Stimulated activated CD4-positive, alpha-beta T cell treated with anti-CD3 and anti-CD28 coated beads, TNF-alpha, amount 100 ng/mL, for 4 hours (primary cell): ENCODE measurements around the gene ESRRG.

Experiments
- DNase-seq, 3 experiments: peaks; one replicate each; pipeline ENCODE4 v3.0.0-alpha.2; 2020; ENCODE audit warnings: low read depth in 3 of 3

The ESRRG gene

DNA sequence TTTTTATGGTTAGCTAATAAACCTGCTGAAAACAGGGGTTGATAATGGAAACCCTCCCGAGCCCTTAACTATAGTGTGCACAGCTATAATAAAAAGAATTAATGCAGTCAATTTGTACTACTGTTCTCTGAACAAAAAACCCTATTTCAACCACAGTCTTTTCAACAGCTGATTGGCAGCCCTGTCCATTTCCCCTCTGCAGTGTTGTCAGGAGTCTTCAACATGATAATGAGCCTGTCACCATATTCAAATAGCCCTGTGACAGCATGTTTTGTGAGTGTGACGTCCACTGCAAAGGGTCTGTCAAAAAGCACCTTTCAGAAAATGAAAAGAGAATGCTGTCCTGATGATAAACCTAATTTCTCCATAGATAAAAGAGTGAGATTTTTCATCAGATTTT is 92.7 kb downstream of the ESRRG start:
- DNase-seq = no peak

DNA sequence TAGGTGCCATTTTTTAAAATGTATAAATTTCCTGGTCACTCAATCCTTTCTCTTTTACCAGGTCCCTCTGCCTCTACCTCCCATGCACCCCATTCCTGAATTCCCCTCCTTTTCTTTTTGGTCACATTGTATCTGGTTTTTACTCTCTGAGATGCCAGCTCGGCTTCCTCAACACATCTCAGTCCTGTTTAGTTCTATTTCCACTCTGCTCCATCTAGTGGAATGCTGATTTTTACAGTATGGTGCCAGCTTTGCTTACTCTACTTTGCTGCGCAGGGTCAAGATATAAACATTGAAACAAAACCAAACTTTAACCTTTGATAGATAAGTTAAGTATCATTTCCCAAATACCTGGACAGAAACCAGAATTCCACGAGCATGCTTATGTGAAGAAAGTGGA is 96.0 kb downstream of the ESRRG start:
- no peak for DNase-seq

DNA sequence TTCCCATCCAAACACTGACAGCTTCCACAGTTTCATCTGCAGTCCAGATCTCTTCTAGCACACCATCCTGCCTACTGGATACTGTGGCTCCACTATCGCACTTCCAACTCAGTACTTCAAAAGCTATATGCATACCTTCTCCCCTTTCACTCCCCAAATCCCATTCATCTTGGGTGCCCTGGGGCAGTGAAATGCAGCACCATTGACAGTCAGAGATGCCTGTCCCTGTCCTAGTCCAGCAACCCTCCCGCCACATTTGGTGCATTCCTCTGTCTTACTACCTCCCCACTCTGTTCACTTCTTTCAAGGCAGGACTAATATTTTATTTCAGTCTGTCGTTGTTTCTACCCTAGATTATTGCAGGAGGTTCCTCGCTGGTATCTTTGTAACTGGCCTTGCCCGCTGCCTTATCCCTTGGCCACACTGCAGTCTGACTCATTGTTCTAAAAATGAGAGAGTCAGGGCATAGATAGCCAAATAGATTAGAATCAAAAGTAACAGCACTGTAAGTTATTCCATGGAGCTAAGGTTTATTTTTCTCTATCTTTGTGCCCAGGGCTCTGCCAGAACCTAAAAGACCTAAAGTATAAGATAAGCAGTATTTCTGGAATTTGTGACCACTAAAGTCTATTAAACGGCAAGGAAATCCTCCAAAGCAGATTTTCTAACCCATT is 96.7 kb downstream of the ESRRG start:
- DNase-seq = no peak

DNA sequence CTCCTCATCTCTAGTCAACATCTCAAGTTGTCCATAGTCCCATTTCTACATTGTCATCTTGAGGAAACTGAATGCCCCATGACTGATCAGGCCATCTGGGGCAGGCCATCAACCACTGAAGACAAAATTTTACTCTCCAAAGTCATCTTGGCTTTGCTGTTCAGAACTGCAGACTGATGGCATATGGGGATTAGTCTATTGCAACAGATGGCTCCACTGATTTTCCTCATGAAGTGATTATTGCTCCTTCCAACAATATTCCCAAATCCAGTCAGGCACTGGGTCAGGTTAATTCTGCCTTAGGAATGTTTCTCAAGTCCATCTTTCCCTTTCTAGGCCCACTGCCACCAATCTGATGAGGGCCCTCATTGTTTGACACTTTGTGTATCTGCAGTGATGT is 101.7 kb downstream of the ESRRG start:
- no peak for DNase-seq

DNA sequence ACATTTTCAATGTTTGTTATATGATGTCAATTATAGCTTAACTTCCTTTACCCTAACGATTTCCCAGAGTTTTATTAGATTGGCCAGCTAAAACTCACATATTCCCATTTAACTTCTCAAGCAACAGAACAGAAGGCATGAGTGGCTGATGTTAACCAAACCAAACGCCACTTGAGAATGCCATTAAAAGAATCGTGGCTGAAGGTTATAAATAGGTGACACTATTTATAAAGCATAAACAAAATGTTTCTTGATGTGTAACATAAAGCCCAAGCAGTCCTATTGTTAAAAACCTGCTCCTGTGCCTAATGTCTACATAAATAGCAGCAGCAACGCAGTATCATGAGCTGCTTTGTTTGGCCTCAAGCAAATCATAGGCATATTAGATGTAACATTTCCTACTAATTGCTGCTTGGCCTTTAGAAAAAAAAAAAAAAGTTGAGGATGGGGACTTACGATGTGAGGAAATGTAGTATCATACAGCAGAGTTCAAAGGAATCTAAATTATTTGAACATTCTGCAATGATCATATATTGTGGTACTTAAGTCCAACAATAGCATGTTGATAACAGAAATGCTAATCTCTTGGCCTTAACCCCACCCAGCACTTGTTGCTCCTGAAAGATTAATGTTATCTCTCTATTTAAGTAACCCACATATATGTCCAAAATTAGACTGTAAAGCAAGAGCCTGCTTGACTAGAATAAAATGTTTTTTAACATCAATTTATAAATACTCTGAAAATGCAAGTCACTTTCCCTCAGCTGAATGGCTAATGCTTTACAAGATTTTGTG is 106.0 kb downstream of the ESRRG start:
- DNase-seq = no peak

DNA sequence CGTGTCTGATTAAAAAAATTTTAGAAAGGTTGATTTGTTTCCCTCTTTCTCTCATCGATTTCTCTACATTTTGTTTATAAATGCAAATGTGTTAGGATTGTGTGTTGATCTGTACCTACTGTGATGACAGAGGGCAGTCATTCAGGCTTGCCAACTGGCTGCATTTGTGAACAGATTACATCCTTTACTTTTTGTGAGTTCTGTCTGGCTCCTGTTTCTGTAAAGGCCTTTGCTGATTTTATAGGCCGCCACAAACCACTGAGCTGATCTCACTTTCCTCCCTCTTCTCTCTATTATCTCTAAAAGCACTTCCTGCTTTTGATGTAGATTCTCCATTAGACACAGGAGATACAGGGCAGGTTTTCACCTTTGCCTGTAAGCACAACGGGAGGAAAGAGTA is 106.8 kb downstream of the ESRRG start:
- no peak for DNase-seq

DNA sequence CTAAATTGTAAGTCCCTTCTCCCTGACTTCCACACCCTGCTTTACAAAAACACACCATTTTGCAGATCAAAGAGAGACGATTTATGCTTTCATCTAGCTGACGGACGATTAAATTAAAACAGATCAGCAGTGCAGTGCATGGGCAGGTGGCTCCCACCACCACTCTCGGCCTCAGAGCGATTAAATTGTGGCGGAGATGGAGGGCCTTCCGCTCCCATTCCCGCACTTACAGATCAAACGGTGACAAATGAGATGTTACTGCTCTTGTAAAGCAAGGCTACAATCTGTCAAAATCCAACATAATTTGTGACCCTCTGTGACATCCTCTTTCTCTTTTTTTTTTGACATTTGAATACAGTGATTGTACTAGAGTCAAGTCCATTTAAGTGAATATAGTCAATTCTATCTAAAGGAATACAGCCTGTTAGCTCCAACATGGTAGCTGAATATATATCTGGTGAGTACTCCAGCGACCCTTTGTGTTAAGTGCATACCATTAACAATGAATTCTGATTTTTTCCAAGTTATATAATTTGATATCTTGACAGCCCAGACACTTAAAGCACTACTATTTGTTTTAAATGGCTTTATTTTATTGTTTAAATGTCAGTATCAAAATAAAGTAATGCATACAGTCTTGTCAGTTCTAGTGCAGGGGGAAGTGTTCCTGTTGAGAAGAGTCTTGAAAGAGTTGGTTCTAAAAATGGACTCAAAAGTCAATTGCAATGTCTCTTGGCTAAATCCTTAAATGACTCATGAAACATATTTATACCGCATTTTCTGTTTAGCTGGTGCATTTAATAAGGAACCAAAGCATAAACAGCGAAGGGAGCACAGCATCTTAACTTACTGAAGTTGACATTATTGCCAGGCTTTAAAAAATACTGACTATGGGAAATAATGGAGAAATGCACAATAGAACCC is 109.0 kb downstream of the ESRRG start:
- DNase-seq = no peak

DNA sequence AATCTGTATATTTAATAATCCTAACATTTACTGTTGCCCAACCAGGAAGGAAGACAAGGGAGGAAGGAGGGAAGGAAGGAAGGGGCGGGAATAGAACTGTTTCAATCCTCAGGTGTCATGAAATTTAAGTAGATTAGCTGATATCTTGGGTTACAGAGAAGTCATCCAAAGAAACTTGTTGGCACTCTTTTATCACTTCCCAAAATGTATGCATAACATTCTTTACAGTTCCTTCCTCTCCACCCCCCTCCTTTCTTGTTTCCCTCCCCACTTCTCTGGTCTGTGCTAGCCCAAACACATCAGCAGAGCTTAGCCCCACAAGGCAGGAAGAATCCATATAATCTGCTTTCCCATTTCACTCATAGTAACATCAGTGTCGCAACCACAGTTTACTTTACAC is 110.9 kb downstream of the ESRRG start:
- DNase-seq = no peak

DNA sequence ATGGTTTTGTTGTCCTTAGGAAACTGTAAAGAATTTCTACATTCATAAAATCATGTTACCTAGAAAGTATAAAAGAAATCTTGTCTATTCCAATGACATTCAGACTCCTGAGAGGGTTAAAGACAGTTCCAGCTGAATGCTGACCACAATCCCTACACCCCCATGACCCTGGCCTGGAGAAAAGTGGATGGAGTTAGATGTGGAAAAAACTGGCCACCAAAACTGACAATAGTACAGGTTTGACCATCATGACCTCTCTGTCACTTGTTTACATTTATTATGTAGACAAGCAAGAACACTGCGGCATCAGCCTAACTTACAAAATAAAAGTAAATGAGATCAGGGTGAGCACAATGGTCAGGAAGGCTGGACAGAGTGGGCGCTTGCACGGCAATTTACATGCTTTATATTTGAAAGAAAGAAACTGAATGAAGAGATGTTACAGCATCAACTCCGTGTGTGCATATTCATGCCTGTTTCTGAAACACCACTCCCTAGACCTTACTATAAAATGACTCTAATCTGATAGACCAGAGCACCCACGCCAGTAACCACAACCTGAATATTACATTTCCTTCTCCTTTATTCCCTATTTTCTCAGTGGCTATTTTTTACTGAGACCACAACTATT is 116.0 kb downstream of the ESRRG start:
- DNase-seq = no peak

DNA sequence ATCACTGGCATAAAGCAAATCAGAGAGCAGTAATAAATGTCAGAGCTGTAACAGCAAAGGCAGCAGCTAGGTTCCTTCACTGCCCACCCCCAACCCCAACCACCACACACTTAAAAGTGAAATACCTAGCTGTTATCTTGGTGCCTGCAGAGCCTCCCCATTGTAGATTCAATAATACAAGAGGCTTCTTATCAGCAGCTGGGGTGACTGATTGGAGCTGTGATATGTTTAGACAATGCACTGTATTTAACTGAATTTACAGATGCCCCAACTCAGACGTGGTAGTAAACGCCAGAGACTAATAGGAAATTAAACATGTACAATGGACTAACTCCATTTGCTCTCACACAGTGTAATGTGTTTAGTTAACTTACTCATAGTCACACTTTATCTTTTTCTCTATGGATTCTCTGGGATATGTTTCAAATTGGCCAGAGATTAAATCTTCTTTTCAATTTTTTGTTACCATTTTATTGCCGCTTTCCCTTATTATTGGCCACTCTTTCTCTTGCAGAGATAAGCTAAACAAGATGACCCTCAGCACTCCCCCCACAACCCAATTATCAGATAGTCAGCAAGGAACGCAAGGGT is 117.1 kb downstream of the ESRRG start:
- DNase-seq = no peak

DNA sequence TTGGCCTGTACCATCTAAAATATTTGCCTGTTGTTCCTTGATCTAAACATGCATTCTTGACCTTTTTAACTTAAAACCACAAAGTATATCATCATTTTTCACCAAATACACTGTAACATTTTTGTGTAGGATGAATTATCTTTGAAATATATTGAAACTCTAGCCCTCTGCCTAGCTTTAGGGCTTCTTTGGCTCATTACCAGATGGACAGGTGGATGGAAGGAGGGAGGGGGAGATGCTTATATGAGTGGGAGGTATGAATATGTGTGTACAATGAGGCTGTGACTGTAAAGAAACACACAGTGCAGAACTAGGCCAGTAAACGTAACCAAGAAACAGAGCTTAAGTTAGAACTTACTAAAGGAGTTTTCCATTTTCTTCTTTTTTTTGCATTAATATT is 118.5 kb downstream of the ESRRG start:
- DNase-seq = no peak

DNA sequence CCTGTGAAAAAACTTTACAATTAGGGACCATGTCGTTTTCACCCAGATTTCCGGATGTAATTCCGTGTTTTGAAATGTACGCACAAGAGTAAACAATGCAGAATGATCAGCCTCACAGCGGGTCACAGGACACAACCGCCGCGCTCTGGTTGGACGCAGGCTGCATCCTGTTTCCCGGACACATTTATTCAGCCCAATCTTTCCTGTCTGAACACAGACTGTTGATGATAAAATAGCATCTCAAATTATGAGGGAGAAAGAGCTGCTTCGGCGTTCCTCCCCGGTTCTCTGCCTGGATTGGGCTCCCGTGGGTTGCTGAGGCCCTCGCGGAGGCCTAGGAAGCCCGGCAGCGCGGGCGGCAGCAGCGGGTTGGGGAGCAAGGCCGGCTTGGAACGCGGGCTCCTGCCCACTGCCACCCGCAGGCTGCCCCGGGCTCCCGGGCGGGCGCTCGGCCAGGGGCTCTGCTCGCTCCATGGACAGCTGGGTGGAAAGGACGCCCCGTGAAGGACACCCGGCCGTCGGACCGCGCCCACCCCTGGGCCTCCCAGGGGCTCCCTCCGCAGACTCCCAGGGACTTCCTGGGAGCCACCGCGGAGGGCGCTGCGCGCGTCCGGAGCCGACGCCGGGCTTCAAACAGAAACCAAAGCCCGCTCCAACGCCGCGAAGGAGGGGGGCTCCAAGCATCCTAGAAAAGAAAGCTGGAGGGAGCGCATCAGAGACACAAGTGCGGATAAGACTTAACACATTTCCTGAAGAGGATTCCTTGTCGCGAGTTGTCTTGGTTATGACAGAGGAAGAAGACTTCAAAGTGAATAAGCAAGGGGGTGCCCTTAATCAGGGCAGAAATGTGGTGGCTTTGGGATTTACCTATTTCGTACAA is 122.3 kb downstream of the ESRRG start:
- no peak for DNase-seq

DNA sequence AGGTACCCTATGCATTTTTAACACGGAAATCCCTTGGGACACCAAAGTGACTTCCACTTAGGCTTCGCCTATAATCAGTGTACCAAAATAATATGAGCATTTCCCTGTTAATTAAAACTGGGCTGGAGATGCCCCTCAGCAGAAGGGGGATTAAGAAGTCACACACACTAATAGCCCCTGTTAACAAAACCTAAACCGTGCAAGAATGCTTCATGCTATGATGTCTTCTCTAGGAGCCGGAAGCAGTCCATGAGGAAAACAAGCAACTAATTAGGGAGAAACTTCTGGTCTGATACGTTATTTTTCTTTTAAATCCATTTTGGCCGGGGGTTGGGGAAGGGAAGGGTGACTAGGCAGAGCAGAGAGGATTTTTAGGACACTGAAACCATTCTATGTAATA is 123.4 kb downstream of the ESRRG start:
- no peak for DNase-seq

DNA sequence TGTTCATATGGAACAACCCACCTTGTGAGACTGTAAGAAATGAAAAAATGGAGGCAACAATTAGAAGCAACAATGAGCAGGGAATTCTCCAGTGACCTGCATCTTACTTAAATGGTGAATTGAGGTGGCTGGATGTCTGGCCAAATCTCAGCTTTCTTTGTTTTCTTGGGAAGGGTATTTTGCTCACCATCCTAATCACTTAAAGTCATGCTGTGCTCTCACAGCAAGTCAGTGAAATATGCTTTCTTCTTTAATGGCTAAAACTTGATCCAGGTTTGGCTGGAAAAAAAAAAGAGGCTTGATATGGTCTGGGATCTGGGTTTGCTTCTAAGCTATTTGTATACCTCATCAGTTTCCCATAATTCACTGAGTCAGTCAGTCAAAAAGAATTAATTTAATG is 124.8 kb downstream of the ESRRG start:
- no peak for DNase-seq

DNA sequence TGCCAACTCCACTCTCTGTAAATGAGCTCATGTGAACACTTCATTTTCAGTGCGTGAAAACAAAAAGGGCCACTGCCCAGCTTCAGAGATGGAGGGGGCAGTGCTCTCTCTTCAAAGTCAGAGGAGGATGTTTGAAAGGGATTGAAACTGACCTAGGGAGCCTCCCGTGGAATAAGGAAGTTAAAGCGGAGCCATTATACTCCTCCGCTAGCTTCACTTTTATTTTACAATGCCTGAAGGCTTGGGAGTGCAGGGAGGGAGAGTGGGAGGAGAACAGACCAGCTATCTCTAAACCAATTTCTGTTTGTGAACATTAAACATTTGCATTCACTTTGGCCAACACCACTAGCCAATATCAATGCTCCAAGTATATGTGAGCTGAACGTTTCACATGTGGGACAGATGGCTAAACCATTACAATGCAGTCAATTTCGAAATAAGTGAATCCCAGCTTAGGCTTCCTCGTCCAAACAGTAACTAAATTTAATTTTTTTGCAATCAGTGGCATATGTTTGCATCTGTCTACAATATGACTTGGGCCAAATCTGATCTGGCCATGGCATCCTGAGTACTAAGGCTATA is 126.9 kb downstream of the ESRRG start:
- DNase-seq = no peak

DNA sequence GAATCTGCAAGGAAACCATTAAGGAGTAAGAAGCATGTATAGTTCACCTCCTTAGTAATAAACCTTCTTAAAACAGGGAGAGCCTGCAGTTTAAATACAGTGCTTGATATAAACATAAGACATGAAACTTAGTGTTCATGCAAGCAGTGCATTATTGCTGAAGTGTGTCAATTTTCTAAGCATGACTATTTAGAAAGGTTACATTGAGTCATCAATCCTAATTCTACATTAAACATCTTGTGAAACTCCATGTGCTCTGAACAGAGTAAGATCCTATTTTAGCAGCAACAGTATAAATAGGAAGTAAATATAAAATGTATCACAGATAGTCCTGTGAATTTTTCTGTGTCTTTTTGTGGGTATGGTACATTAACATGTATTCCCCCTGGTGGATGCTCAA is 135.5 kb downstream of the ESRRG start:
- no peak for DNase-seq

DNA sequence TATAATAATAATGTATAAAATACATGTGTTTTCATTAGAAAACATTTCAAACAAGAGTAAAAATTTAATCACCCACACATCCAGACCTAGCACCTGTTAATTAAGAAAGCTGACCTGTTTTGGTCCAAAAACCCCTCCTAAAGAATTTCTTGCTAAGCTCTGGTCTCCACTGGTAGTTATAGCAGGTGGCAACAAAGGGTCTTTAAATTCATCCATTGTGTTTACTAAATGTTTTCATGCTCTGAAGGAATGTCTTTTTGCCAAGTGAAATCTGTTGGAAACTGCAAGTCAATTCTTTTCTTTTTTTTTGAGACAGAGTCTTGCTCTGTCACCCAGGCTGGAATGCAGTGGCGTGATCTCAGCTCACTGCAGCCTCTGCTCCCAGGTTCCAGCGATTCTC is 141.1 kb downstream of the ESRRG start:
- no peak for DNase-seq

DNA sequence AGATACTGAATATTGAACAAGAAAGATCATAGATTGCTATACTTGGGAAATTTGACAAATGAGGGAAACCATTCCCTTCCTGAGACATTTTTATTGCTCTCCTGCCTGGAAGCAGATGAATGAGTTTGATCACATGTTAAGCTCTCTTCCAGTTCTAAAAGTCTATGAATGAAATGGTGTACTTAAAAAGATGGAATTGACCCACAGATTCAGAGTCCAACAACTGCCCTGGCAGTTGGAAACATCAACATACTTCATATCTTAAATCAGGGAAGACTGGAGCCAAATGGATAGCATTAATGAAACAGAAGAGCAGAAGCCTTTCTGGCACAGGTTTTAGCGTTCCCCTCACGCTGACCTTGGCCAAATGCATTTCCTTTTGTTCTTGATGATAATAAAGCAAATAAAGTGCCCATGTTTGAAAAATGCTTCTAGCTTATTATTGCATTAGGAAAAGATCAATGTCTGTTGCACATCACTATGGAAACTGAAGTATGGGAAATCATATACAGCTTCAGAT is 142.6 kb downstream of the ESRRG start:
- no peak for DNase-seq

DNA sequence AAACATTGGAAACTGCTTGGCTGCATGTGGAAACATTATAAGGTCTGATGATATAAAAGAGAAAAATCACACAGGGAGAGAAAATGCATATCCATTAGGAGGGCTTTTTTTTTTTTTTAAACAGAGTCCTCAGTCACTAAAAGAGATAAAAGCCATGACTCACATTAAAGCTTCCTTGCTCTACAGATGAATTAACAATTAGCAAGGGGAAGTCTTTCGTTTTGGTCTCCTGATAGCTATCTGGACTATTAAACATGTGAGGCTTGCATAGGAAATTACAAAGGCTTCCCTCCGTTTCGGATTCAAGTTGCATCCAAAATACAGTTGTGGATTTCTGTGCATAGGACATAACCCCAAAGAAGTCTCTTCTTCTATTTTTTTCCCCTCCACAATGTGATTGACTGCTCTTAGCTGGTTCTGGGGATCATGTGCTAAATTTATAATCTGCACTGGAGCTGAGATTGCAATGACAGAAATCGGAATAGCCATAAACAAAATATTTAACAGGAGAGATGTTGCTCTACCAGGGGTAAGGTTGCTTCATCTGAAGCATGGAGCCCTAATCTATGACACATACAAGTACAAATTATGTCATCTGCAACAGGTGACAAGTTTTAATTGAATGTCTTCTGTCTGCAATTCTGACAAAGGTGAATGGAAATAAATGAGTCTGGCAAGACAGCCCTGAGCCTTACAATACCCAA is 146.8 kb downstream of the ESRRG start:
- no peak for DNase-seq
